ENCODE results near the gene BMPR1B. TPM values are rescaled to one million over a fixed set of nuclear protein-coding genes. Genes with fewer than 3 reads are reported as not detected.

BMPR1B gene
- total RNA-seq, 1 experiment from 2014 or later, result not detected

DNA sequence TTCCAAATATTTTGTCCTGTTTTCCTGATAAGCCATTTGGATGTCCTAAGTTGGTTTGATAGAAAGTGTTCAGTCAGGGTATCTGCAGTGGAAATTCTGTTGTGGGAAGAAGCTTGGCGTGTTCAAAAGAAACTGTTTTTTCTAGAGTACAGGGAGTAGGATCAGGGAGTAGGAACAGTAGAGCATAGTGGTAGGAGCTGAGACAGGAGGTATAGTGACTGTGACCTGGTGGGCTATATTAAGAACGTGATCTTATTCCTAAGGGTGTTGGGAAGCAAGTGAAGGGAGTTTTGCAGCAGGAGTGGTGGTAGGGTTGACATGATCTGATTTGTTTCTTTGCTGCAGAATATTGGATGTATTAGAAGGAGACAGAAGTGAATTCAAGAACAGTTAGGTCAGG lies 348.2 kb downstream of the BMPR1B start:
- Histone ChIP-seq H3K9me2 (ENCODE audit: insufficient read depth) (no peaks in the 10 kb centered on the region), H3K9ac (ENCODE audit: low read length) (no peak overlapping the region), H3K27ac (ENCODE audit: low read depth, low read length) (no peak overlapping the region), H3K4me2 (ENCODE audit: low read length) (peak overlapping the region; percentile 49; the same call in 1 of the 2 replicates), H3K4me3 (replicated peaks in 1 of 2; ENCODE audit: low read depth in 1 of 2, low read length in 2 of 2) (no peak overlapping the region), H3K9me3 (ENCODE audit: control insufficient read depth in 1 of 2, insufficient read depth in 1 of 2, low read depth in 1 of 2, low read length in 2 of 2) (no peaks in the 10 kb centered on the region), H4K20me1 (ENCODE audit: insufficient read depth) (no peaks in the 10 kb centered on the region), H3K79me2 (ENCODE audit: insufficient read depth, low read length) (no peaks in the 10 kb centered on the region), H3K4me1 (ENCODE audit: control insufficient read depth in 1 of 2, insufficient read depth in 2 of 2, low read length in 2 of 2) (peaks cover 20 to 29% of the 10 kb centered on the region in 2 experiments), H2AFZ (ENCODE audit: low read depth, low read length, poor library complexity, severe bottlenecking) (no peak overlapping the region), H3K27me3 (ENCODE audit: insufficient read depth, low read length) (no peaks in the 10 kb centered on the region), H3K36me3 (ENCODE audit: control insufficient read depth in 1 of 2, insufficient read depth in 2 of 2, low read length in 2 of 2) (no peaks in the 10 kb centered on the region)
- CTCF ChIA-PET, result no interaction called here
- intact Hi-C loops (cut with micrococcal nuclease), result no loop called here
- POLR2A ChIA-PET, result no interaction called here
- RAD21 ChIA-PET (ENCODE audit: low non-redundant PET in 1 of 2, low total read pairs in 2 of 2, uncharacterized antibody in 2 of 2, unreplicated experiment in 2 of 2), result no interaction called here
- TF ChIP-seq TCF7L2 (IDR thresholded peaks at IDR 0.05; ENCODE audit: borderline replicate concordance, extremely low read depth, insufficient read depth, insufficient read length), result no peak
- TF ChIP-seq EZH2phosphoT487 (IDR thresholded peaks at IDR 0.05; ENCODE audit: borderline replicate concordance), result no peak
- ATAC-seq (peak; percentile 35; the same call in 1 of the 2 replicates), DNase-seq (ENCODE audit: low read depth, low spot score) (no peak)
- BruUV-seq (replicated peaks), result no TSS peak

DNA sequence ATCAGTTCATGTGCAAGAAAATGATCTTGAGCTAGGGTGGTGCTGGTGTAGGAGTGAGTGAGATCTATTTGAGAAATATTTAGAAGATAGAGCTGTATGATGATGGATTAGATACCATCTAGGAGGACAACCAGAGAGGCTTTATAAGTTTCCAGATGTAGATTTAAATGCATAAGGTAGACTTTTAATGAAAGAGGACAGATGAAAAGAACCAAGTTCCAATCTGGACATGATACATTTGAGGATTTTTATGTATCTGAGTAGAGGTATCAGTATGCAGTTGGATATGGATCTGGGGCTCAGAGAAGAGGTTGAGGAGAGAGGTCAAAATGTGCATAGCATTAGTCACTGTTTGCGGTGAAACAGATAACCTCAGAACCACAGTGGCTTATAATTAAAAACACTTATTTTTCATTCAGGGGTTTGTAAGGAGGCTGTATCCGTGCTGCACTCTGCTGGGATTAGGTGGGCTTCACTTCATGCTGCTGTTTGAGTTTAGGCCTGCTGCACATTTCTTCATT lies 348.7 kb downstream of the BMPR1B start:
- BruUV-seq (replicated peaks), result no TSS peak
- Histone ChIP-seq H3K4me1 (ENCODE audit: control insufficient read depth in 1 of 2, insufficient read depth in 2 of 2, low read length in 2 of 2) (peaks cover 20 to 29% of the 10 kb centered on the region in 2 experiments), H3K9me3 (ENCODE audit: control insufficient read depth in 1 of 2, insufficient read depth in 1 of 2, low read depth in 1 of 2, low read length in 2 of 2) (no peaks in the 10 kb centered on the region), H3K9ac (ENCODE audit: low read length) (no peak overlapping the region), H3K79me2 (ENCODE audit: insufficient read depth, low read length) (no peaks in the 10 kb centered on the region), H3K4me2 (ENCODE audit: low read length) (peak overlapping the region; percentile 49), H3K27ac (ENCODE audit: low read depth, low read length) (no peak overlapping the region; the same call in 1 of the 2 replicates), H3K9me2 (ENCODE audit: insufficient read depth) (no peaks in the 10 kb centered on the region), H3K36me3 (ENCODE audit: control insufficient read depth in 1 of 2, insufficient read depth in 2 of 2, low read length in 2 of 2) (no peaks in the 10 kb centered on the region), H4K20me1 (ENCODE audit: insufficient read depth) (no peaks in the 10 kb centered on the region), H3K27me3 (ENCODE audit: insufficient read depth, low read length) (no peaks in the 10 kb centered on the region), H2AFZ (ENCODE audit: low read depth, low read length, poor library complexity, severe bottlenecking) (no peak overlapping the region), H3K4me3 (replicated peaks in 1 of 2; ENCODE audit: low read depth in 1 of 2, low read length in 2 of 2) (no peak overlapping the region)
- ATAC-seq (peak; percentile 78), DNase-seq (ENCODE audit: low read depth, low spot score) (peak; percentile 24)
- ChIA-PET CTCF (no interaction called here), RAD21 (ENCODE audit: low non-redundant PET in 1 of 2, low total read pairs in 2 of 2, uncharacterized antibody in 2 of 2, unreplicated experiment in 2 of 2) (no interaction called here), POLR2A (no interaction called here)
- intact Hi-C loops (cut with micrococcal nuclease), result no loop called here
- TF ChIP-seq FOSL1 (IDR thresholded peaks at IDR 0.05; ENCODE audit: low read depth) (0 out of 2 replicates have a peak, but pooled peaks have one; percentile 17), ZNF274 (IDR thresholded peaks at IDR 0.05; ENCODE audit: low read depth, low read length) (no peak)

Data from HCT116 (cell line).